Measurements from ENCODE around the gene ANKS1A. TPM values are rescaled to one million over a fixed set of nuclear protein-coding genes. Genes with fewer than 3 reads are reported as not detected.
"Not testable (repeated sequence)": the region's sequence is repeated elsewhere in the genome, so short reads cannot be mapped to it uniquely, and the experiment has no call there.

The ANKS1A gene
- total RNA-seq, 1 experiment from 2014 or later: 26.5 TPM

- H2AFZ ChIP-seq (ENCODE audit: low read length); H3T11ph ChIP-seq (ENCODE audit: low read length); H4K5ac ChIP-seq (ENCODE audit: insufficient read length, low read depth, low read length); H4K8ac ChIP-seq (replicated peaks; ENCODE audit: insufficient read length, low read depth, low read length); H3K4me1 ChIP-seq (ENCODE audit: insufficient read depth, low read length); H3K23ac ChIP-seq (ENCODE audit: insufficient read length, low read depth, low read length); H2AK5ac ChIP-seq (ENCODE audit: insufficient read length, low read length); H3K27ac Mint-ChIP-seq; H3K27me3 Mint-ChIP-seq (ENCODE audit: low read depth); H3K18ac ChIP-seq (ENCODE audit: insufficient read length, low read depth, low read length); H4K20me1 ChIP-seq (ENCODE audit: control insufficient read depth, insufficient read depth, insufficient read length); H3K4me2 ChIP-seq (ENCODE audit: insufficient read depth, insufficient read length, low read length); H3K9me3 ChIP-seq (ENCODE audit: control insufficient read depth, low read depth, low read length); H3K79me1 ChIP-seq (ENCODE audit: insufficient read depth, low read depth, low read length, poor library complexity, severe bottlenecking); H3K4me1 Mint-ChIP-seq; H4K91ac ChIP-seq (ENCODE audit: insufficient read length, low read depth, low read length); H3K56ac ChIP-seq (ENCODE audit: insufficient read length, low read depth, low read length); DNase-seq; H2BK5ac ChIP-seq (ENCODE audit: insufficient read length, low read length); H2BK12ac ChIP-seq (ENCODE audit: insufficient read length, low read depth, low read length); H3K36me3 Mint-ChIP-seq (ENCODE audit: insufficient read depth in 1 of 3, low read depth in 3 of 3); H3K4me3 Mint-ChIP-seq; H3K14ac ChIP-seq (ENCODE audit: insufficient read depth, low read length); H2BK15ac ChIP-seq (ENCODE audit: low read depth, low read length); H3K4ac ChIP-seq (ENCODE audit: low read depth, low read length); H3K27me3 ChIP-seq (ENCODE audit: insufficient read depth, low read length); H3K9ac ChIP-seq (ENCODE audit: extremely low read depth, insufficient read length, low read length); H2BK20ac ChIP-seq (ENCODE audit: low read depth, low read length, poor library complexity, severe bottlenecking); H3K27ac ChIP-seq (ENCODE audit: insufficient read length, low read depth, low read length); H3K79me2 ChIP-seq (ENCODE audit: insufficient read depth, low read length); H3K23me2 ChIP-seq (ENCODE audit: insufficient read length, low read depth, low read length, poor library complexity, severe bottlenecking); H2BK120ac ChIP-seq (ENCODE audit: low read depth, low read length, poor library complexity, severe bottlenecking): not testable (repeated sequence)
- WGBS (ENCODE audit: extremely low coverage, insufficient read length, low lambda C conversion rate): no CpG with 5 or more reads among the region's 8 CpGs
- H3K9me3 Mint-ChIP-seq: peaks cover 8 to 13% of the 10 kb centered on the region in 2 experiments; a peak in 4 of 5 replicates
These were observed 218.2 kb downstream of the ANKS1A start for GRCh38 chr6:35107208-35107607.

GRCh38 chr6:35107761-35108160, 218.7 kb downstream of the ANKS1A start:
- DNase-seq; H4K5ac ChIP-seq (ENCODE audit: insufficient read length, low read depth, low read length); H3K14ac ChIP-seq (ENCODE audit: insufficient read depth, low read length); H3K23ac ChIP-seq (ENCODE audit: insufficient read length, low read depth, low read length); H2AK5ac ChIP-seq (ENCODE audit: insufficient read length, low read length); H3K4me1 Mint-ChIP-seq; H3K9ac ChIP-seq (ENCODE audit: extremely low read depth, insufficient read length, low read length); H3K27me3 ChIP-seq (ENCODE audit: insufficient read depth, low read length); H3K27ac ChIP-seq (ENCODE audit: insufficient read length, low read depth, low read length); H3T11ph ChIP-seq (ENCODE audit: low read length); H3K23me2 ChIP-seq (ENCODE audit: insufficient read length, low read depth, low read length, poor library complexity, severe bottlenecking); H2BK12ac ChIP-seq (ENCODE audit: insufficient read length, low read depth, low read length); H3K79me1 ChIP-seq (ENCODE audit: insufficient read depth, low read depth, low read length, poor library complexity, severe bottlenecking); H4K20me1 ChIP-seq (ENCODE audit: control insufficient read depth, insufficient read depth, insufficient read length); H2AFZ ChIP-seq (ENCODE audit: low read length); H4K8ac ChIP-seq (replicated peaks; ENCODE audit: insufficient read length, low read depth, low read length); H3K27ac Mint-ChIP-seq; H4K91ac ChIP-seq (ENCODE audit: insufficient read length, low read depth, low read length); H3K4me1 ChIP-seq (ENCODE audit: insufficient read depth, low read length); H3K27me3 Mint-ChIP-seq (ENCODE audit: low read depth); H3K79me2 ChIP-seq (ENCODE audit: insufficient read depth, low read length); H3K4me2 ChIP-seq (ENCODE audit: insufficient read depth, insufficient read length, low read length); H2BK20ac ChIP-seq (ENCODE audit: low read depth, low read length, poor library complexity, severe bottlenecking); H3K4me3 Mint-ChIP-seq; H2BK5ac ChIP-seq (ENCODE audit: insufficient read length, low read length); H3K18ac ChIP-seq (ENCODE audit: insufficient read length, low read depth, low read length); H3K36me3 Mint-ChIP-seq (ENCODE audit: insufficient read depth in 1 of 3, low read depth in 3 of 3); H2BK15ac ChIP-seq (ENCODE audit: low read depth, low read length); H3K56ac ChIP-seq (ENCODE audit: insufficient read length, low read depth, low read length); H2BK120ac ChIP-seq (ENCODE audit: low read depth, low read length, poor library complexity, severe bottlenecking); H3K4ac ChIP-seq (ENCODE audit: low read depth, low read length); H3K9me3 ChIP-seq (ENCODE audit: control insufficient read depth, low read depth, low read length): not testable (repeated sequence)
- no CpG with 5 or more reads among the region's 5 CpGs for WGBS (ENCODE audit: extremely low coverage, insufficient read length, low lambda C conversion rate)
- peaks cover 10 to 13% of the 10 kb centered on the region in 2 experiments; a peak in 4 of 5 replicates for H3K9me3 Mint-ChIP-seq

Measured in H9 (cell line).